WI38 (cell line): ENCODE measurements around the gene FAF1.

Experiments used
- H3K4me3 ChIP-seq: 2 replicates; pipeline ENCODE4 v1.5.1; 2011; ENCODE audit warnings: low read depth, mild to moderate bottlenecking, control low read depth, low read length
- TF ChIP-seq, protein P1 (sequence below): IDR thresholded peaks from 2 replicates; pipeline ENCODE4 v1.5.1; 2012; ENCODE audit warnings: low read depth, mild to moderate bottlenecking, control low read depth, low read length

Gene FAF1

DNA sequence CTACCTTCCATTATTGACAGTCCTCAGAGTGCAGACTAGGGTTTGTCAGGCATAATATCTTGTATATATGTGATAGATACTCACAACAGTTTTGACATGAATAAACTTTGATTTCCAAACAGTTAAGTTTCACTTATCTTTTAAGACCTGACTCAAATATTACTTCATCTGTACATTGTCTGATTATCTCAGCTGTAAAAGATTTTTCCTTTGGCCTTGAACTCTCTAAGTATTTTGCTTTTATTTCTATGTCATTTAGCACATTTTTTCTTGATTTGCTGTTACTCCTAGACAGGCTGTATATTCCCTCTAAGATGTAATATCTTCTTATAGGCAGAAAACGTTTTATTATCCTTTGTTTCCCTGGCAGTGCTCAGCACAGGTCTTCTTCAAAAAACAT is 471.2 kb downstream of the FAF1 start:
- no peak overlapping the region for H3K4me3 ChIP-seq
- TF ChIP-seq, protein P1, sequence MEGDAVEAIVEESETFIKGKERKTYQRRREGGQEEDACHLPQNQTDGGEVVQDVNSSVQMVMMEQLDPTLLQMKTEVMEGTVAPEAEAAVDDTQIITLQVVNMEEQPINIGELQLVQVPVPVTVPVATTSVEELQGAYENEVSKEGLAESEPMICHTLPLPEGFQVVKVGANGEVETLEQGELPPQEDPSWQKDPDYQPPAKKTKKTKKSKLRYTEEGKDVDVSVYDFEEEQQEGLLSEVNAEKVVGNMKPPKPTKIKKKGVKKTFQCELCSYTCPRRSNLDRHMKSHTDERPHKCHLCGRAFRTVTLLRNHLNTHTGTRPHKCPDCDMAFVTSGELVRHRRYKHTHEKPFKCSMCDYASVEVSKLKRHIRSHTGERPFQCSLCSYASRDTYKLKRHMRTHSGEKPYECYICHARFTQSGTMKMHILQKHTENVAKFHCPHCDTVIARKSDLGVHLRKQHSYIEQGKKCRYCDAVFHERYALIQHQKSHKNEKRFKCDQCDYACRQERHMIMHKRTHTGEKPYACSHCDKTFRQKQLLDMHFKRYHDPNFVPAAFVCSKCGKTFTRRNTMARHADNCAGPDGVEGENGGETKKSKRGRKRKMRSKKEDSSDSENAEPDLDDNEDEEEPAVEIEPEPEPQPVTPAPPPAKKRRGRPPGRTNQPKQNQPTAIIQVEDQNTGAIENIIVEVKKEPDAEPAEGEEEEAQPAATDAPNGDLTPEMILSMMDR, result no peak

DNA sequence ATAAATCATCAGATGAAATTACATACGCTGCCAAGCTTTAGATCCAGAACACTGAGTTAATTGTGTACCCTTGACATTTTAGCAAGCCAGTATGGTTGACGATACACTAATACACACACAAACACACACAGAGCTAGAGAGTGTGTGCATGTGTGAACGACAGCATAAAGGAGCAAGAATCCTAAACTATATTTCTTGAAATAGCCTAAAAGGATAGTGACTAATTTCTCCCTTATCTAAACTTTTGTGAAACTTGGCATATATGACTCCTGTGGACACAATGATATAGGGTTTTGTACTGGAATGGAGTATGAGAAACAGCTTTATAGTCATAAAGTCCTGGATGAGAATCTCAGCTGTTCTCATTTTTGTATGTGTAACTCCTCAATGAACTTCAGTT is 471.7 kb downstream of the FAF1 start:
- TF ChIP-seq, protein P1, result no peak
- H3K4me3 ChIP-seq, result no peak overlapping the region

DNA sequence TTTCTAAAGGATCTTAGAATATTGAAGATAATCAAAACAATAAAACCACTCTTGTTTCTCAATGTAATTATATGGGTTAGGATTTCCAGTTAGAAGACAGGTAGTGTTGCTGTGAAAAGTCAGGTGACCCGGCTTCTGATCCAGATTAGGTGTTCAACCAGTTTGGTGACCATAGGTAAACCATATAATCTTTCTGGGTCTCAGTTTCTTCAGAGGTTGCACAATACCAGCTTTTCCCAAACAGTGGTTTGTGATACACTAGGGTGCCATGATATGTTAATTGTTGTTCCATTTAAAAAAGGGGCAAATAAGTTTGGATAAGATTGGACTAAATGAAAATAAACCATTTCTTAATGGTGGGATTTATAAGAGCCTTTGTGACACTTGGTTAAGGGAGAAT is 472.3 kb downstream of the FAF1 start:
- TF ChIP-seq, protein P1, result no peak
- no peak overlapping the region for H3K4me3 ChIP-seq

DNA sequence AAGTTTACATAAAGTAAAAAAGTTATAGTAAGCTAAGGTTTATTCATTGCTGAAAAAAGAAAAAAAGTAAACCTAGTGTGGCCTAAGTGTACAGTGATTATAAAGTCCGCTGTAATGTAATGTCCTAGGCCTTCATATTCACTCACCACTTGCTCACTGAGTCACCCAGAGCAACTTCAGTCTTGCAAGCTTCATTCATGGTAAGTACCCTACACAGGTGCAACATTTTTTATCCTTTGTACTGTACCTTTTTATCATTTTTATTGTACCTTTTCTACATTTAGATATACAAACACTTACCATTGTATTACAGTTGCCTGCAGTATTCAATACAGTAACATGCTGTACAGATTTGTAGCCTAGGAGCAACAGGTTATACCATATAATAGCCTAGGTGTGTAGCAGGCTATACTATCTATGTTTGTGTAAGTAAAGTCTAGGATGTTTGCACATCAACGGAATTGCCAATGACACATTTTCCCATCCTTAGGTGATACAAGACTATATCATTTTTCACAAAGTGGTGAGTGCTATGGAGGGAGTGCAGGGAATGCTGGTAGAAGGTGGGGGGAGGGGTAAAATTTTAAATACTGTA is 478.8 kb downstream of the FAF1 start:
- H3K4me3 ChIP-seq, result no peak overlapping the region
- TF ChIP-seq, protein P1, result no peak

DNA sequence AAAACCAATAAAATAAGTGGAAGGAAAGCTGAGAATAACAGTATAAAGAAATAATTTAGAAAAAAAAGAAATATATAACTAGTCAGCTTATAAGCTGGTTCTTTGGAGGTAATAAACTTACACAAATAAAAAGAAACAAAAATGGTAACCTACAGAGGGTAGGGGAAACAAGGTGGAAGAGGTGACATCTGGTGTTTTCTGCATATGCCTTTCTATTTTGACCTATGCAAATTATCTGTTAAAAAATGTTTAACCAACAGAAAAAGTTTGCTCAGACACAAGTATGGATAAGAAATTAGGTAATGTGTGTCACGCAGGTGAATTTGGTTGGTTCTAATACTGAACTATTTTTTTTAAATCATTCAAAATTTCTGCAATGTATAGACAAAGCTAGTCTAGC is 483.3 kb downstream of the FAF1 start:
- no peak overlapping the region for H3K4me3 ChIP-seq
- TF ChIP-seq, protein P1, result no peak

DNA sequence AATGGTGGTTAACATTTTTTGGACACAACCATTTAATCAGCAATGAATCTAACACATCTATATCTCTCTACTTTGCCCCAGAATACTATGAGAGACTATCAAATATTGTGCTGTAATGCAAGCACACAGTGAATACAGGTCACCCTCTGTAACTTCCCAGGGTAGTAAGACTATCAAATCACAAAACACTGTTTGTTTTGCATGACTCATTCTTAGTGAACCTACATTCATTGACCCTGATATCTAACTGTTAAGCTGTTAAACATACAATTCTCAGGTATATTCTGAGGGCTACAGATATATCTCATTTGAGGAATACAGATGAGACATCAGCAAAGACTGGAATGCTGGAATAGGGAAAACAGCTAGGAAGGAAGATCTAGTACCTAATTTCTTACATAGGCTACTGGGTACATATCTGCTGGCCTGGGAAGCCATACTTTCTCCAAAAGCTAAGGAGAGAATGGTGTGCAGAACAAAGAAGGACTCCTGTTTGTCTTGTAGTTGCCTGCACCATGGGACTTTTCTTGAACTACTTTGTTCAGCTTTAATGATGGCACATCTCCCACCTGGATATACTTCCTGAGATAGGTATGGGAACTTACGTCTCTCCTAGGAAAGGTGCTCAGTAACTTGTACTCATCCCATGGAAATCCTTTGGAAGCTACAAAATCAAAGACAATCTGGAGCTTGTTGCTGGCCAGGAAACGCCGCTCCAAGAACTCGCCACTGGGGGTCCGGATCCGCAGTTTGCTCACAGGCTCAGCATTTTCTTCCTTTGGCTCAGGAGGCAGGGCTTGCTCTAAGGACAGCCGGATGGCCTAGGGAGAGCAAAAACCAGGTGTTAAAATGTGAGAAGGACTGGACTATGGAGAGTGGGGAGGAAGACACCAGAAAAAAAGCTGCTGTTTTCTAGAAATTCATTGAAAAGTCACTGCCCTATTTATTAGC is 484.9 kb downstream of the FAF1 start:
- TF ChIP-seq, protein P1, result no peak
- no peak overlapping the region for H3K4me3 ChIP-seq

DNA sequence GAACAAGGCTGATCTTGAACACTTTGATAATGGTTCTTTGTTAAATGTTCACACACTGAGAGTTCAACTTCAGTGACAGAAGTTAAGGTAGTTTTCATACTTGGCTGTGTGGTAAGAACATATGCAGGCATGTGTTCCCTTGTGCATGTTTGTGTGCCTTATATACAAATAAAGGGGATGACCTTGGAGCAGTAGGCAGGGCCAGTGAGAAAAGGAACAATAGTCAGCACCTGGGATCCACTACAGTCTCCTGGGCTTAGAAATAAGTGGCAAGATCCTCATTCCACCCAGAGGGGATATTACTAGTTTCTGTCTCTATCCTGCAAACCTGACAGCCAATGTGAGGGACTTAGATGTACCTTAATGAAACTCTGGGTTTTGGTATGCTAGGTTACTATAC is 486.6 kb downstream of the FAF1 start:
- TF ChIP-seq, protein P1, result no peak
- no peak overlapping the region for H3K4me3 ChIP-seq
